SU-DHL-6 (cell line): ENCODE measurements around the gene PYURF.

ENCODE experiments used
- H2AFZ ChIP-seq: fragments of 200-600 bp; sonication (generic); 2 replicates; pipeline ENCODE4 v1.6.1; 2014; ENCODE audit warnings: low read depth, mild to moderate bottlenecking, moderate library complexity, mixed read lengths, antibody characterized with exemption, low read length; ENCODE audit not compliant: severe bottlenecking
- H3F3A ChIP-seq: fragments of 200-600 bp; shearing (Covaris generic); 2 replicates; pipeline ENCODE4 v1.6.0; 2016; ENCODE audit warnings: antibody characterized with exemption, mild to moderate bottlenecking; ENCODE audit not compliant: insufficient read depth
- H3K27ac ChIP-seq: fragments of 200-600 bp; sonication (generic); 2 replicates; pipeline ENCODE4 v1.5.1; 2016; ENCODE audit warnings: low read depth, mild to moderate bottlenecking, low read length, moderate library complexity, mixed read lengths
- H3K27me3 ChIP-seq: fragments of 200-600 bp; sonication (generic), shearing (Covaris generic); 2 replicates; pipeline ENCODE4 v1.6.0; 2014; ENCODE audit warnings: mild to moderate bottlenecking, low read length
- H3K36me3 ChIP-seq: fragments of 200-600 bp; sonication (generic); 2 replicates; pipeline ENCODE4 v1.6.1; 2014; ENCODE audit warnings: mild to moderate bottlenecking, low read length, mixed read lengths
- H3K4me2 ChIP-seq: fragments of 300-600, 200-600 bp; shearing (Covaris generic), sonication (generic); 2 replicates; pipeline ENCODE4 v1.6.0; 2014; ENCODE audit warnings: low read length, low read depth, mild to moderate bottlenecking; ENCODE audit not compliant: poor library complexity, severe bottlenecking
- H3K4me3 ChIP-seq: fragments of 200-600 bp; sonication (generic); 2 replicates; pipeline ENCODE4 v1.5.1; 2014; ENCODE audit warnings: antibody characterized with exemption, low read length, mild to moderate bottlenecking, mixed read lengths; ENCODE audit not compliant: insufficient read depth, poor library complexity, severe bottlenecking
- H3K79me2 ChIP-seq: fragments of 200-600 bp; sonication (generic); 2 replicates; pipeline ENCODE4 v1.6.1; 2014; ENCODE audit warnings: mild to moderate bottlenecking, low read length, moderate library complexity; ENCODE audit not compliant: insufficient read depth
- H3K9ac ChIP-seq: fragments of 200-600 bp; sonication (generic); 2 replicates; pipeline ENCODE4 v1.7.0; 2014; ENCODE audit warnings: mild to moderate bottlenecking, low read length
- H3K9me2 ChIP-seq: fragments of 200-600 bp; sonication (generic); replicated peaks from 2 replicates; pipeline ENCODE4 v1.6.1; 2014; ENCODE audit warnings: low read length; ENCODE audit not compliant: insufficient read depth
- H3K9me3 ChIP-seq: fragments of 200-600 bp; sonication (generic); 2 replicates; pipeline ENCODE4 v1.6.1; 2014; ENCODE audit warnings: low read length, mixed read lengths; ENCODE audit not compliant: insufficient read depth
- H4K20me1 ChIP-seq: fragments of 200-600 bp; sonication (generic); 2 replicates; pipeline ENCODE4 v1.6.1; 2014; ENCODE audit warnings: low read depth, mild to moderate bottlenecking, antibody characterized with exemption, low read length, moderate library complexity, mixed read lengths
- CTCF ChIP-seq: fragments of 200-600 bp; sonication (generic); IDR thresholded peaks from one replicate; pipeline ENCODE4 v1.5.1; 2017; ENCODE audit warnings: antibody characterized with exemption, mild to moderate bottlenecking, low read length, moderate library complexity; ENCODE audit not compliant: insufficient read depth, poor library complexity, severe bottlenecking
- EZH2phosphoT487 ChIP-seq: fragments of 200-600 bp; sonication (generic), shearing (Covaris generic); conservative IDR thresholded peaks from 2 replicates; pipeline ENCODE4 v1.6.1; 2018; ENCODE audit warnings: mild to moderate bottlenecking, antibody characterized with exemption, low read length, moderate library complexity, mixed read lengths

Gene PYURF

GRCh38 chr4:88533937-88534750 is 10.6 kb upstream of the PYURF start:
- Histone ChIP-seq H4K20me1 (no peaks in the 10 kb centered on the region), H3K9me2 (no peaks in the 10 kb centered on the region), H3K4me3 (no peak overlapping the region), H3K27me3 (no peaks in the 10 kb centered on the region), H3K4me2 (no peak overlapping the region), H2AFZ (no peak overlapping the region), H3K9ac (no peak overlapping the region), H3F3A (no peaks in the 10 kb centered on the region), H3K27ac (no peak overlapping the region), H3K9me3 (no peaks in the 10 kb centered on the region), H3K36me3 (no peaks in the 10 kb centered on the region), H3K79me2 (no peaks in the 10 kb centered on the region)
- no peak for TF ChIP-seq CTCF
- TF ChIP-seq EZH2phosphoT487 = no peak

DNA sequence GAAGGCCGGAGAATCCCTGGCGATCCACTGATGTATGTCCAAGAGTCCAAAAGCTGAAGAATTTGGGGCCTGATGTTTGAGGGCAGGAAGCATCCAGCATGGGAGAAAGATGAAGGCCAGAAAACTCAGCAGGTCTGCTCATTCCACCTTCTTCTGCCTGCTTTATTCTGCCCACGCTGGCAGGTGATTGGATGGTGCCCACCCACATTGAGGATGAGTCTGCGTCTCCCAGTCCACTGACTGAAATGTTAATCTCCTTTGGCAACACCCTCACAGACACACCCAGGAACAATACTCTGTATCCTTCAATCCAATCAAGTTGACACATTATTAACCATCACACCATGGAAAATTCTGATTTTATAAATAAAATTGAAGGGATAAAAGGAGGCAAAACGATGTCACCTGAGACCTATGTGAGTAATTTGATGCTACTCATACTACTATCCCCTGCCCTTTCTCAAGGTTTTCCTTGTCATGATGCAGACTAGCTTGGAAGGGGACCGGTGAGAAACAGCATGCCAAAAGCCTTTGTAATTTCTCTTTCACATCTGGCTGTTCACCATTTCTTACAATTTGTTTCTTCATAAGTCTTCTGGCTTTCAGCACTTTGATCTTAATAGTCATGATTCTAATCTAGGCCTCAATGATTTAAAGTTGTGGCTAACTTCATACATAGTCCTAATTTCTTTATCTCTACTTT is 9.7 kb upstream of the PYURF start:
- TF ChIP-seq EZH2phosphoT487 (no peak), CTCF (no peak)
- Histone ChIP-seq H3K4me2 (no peak overlapping the region), H3K9ac (no peak overlapping the region), H3K4me3 (no peak overlapping the region), H3K79me2 (no peaks in the 10 kb centered on the region), H4K20me1 (no peaks in the 10 kb centered on the region), H3K36me3 (no peaks in the 10 kb centered on the region), H2AFZ (no peak overlapping the region), H3K9me2 (no peaks in the 10 kb centered on the region), H3K9me3 (no peaks in the 10 kb centered on the region), H3F3A (no peaks in the 10 kb centered on the region), H3K27ac (no peak overlapping the region), H3K27me3 (no peaks in the 10 kb centered on the region)

DNA sequence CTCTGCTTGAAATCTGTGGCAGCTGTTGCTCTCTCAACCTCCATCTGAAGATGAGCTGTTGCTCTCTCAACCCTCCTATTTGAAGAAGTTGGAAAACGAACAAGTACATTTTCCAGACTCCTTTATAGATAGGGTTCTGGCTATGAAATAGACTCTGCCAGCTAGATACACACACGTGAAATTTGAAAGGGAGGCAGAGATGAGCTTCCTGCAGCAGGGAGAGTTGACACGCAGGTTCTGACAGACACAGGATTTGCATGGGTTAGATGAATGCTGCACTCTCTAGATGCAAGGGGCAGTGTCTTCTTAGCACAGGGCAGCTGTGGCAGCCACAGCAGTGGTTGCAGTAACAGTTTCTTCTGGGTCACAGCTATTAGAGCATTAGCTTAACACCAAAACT is 8.0 kb upstream of the PYURF start:
- H3K9me3 ChIP-seq = no peaks in the 10 kb centered on the region
- no peaks in the 10 kb centered on the region for H3K9me2 ChIP-seq
- no peak overlapping the region for H2AFZ ChIP-seq
- no peaks in the 10 kb centered on the region for H3K79me2 ChIP-seq
- no peaks in the 10 kb centered on the region for H4K20me1 ChIP-seq
- H3K27ac ChIP-seq = no peak overlapping the region
- no peaks in the 10 kb centered on the region for H3K27me3 ChIP-seq
- no peaks in the 10 kb centered on the region for H3K36me3 ChIP-seq
- H3K9ac ChIP-seq = no peak overlapping the region
- H3K4me3 ChIP-seq = no peak overlapping the region
- TF ChIP-seq EZH2phosphoT487 (no peak), CTCF (no peak)
- H3K4me2 ChIP-seq = no peak overlapping the region
- no peaks in the 10 kb centered on the region for H3F3A ChIP-seq
